Stimulated activated CD4-positive, alpha-beta T cell treated with anti-CD3 and anti-CD28 coated beads, Interleukin-15, amount 100 ng/mL, for 1 hour (primary cell): ENCODE results near the gene PTOV1.

Experiments
- DNase-seq, 2 donors: peaks; one replicate each; pipeline ENCODE4 v3.0.0-alpha.2; 2020; ENCODE audit warnings: low read depth in 1 of 2, low spot score in 1 of 2

PTOV1 gene

GRCh38 chr19:49873834-49874233 is 22.9 kb downstream of the PTOV1 start:
- DNase-seq = no peak

- DNase-seq = no peak
Observed at GRCh38 chr19:49874503-49875157, 23.7 kb downstream of the PTOV1 start.

- DNase-seq = no peak
Observed at GRCh38 chr19:49875177-49875576, 24.2 kb downstream of the PTOV1 start.

- peak in 1 of 2 donors; percentile 41 for DNase-seq
Observed at GRCh38 chr19:49875857-49876421, 25.0 kb downstream of the PTOV1 start.

- peak; percentile 94 to 96 for DNase-seq
Observed at GRCh38 chr19:49876422-49877019, 25.6 kb downstream of the PTOV1 start.

- peak; percentile 91 to 95 for DNase-seq
Observed at GRCh38 chr19:49877020-49877878, 26.3 kb downstream of the PTOV1 start, which contains the start of the genes AKT1S1 and TBC1D17. TSS of gene AKT1S1 (minus strand) at chr19:49877355. CDS start at chr19:49873295, 4,060 bp downstream. TSS of gene TBC1D17 (plus strand) at chr19:49877702. CDS start at chr19:49877724, 22 bp downstream.

- DNase-seq = peak; percentile 94 to 98
Observed at GRCh38 chr19:49877879-49878743, 27.2 kb downstream of the PTOV1 start.

- no peak for DNase-seq
Observed at GRCh38 chr19:49878744-49879070, 27.7 kb downstream of the PTOV1 start.

GRCh38 chr19:49879243-49879963 is 28.4 kb downstream of the PTOV1 start:
- DNase-seq = no peak

- no peak for DNase-seq
Observed at GRCh38 chr19:49880162-49880869, 29.4 kb downstream of the PTOV1 start.

GRCh38 chr19:49881186-49881585 is 30.2 kb downstream of the PTOV1 start:
- DNase-seq = no peak

- DNase-seq = no peak
Observed at GRCh38 chr19:49881672-49882394, 30.9 kb downstream of the PTOV1 start.

GRCh38 chr19:49882643-49883042 is 31.7 kb downstream of the PTOV1 start:
- no peak for DNase-seq

GRCh38 chr19:49883094-49883493 is 32.1 kb downstream of the PTOV1 start:
- no peak for DNase-seq

- no peak for DNase-seq
Observed at GRCh38 chr19:49884109-49884508, 33.1 kb downstream of the PTOV1 start.

GRCh38 chr19:49884760-49885159 is 33.8 kb downstream of the PTOV1 start:
- no peak for DNase-seq

- no peak for DNase-seq
Observed at GRCh38 chr19:49887037-49887664, 36.2 kb downstream of the PTOV1 start.
